H1 (cell line): ENCODE data around the gene LDLRAD4. TPM values are rescaled to one million over a fixed set of nuclear protein-coding genes. Genes with fewer than 3 reads are reported as not detected.

Experiments
- ATF2 ChIP-seq: IDR thresholded peaks from 2 replicates; pipeline ENCODE4 v1.6.1; 2012; ENCODE audit warnings: low read length, inconsistent platforms
- polyA plus RNA-seq, 7 experiments: library from polyadenylated mRNA; depleted of rRNA in 3 of 7; stranded (reverse) in 5 of 7; unstranded in 2 of 7; fragments of >200 nt in 5 of 7; fragments of 200-250 nt in 2 of 7; gene quantifications; 1 replicate in 5 of 7; 2 replicates in 1 of 7; 4 replicates in 1 of 7; pipeline versions ENCODE4 v1.2.1 to v1.2.3, GENCODE V29; 2011 to 2013; ENCODE audit warnings: missing spikeins in 2 of 7, mixed read lengths in 2 of 7
- total RNA-seq: library from RNA; stranded (reverse); fragmentation: NEBNext Ultra II Directional; extraction: Animal tissue kit (Norgen Biotek cat#: 25700); gene quantifications from 2 replicates; pipeline ENCODE4 v1.2.1, GENCODE V29; 2021
- TF ChIP-seq, protein P1 (sequence below): fragments of 300-600 bp; sonication (generic); IDR thresholded peaks from 2 replicates; pipeline ENCODE4 v1.7.1; 2012; ENCODE audit warnings: low read length, moderate library complexity, mild to moderate bottlenecking, inconsistent platforms; ENCODE audit not compliant: insufficient replicate concordance

Gene LDLRAD4
- total and polyA plus RNA-seq, 2 of the 8 experiments (the other 6 are each of a cell fraction or from before 2014, with no cell fraction given): 0.77 to 1.4 TPM

GRCh38 chr18:13465124-13465446, 246.5 kb downstream of the LDLRAD4 start (continued):
- TF ChIP-seq, protein P1, sequence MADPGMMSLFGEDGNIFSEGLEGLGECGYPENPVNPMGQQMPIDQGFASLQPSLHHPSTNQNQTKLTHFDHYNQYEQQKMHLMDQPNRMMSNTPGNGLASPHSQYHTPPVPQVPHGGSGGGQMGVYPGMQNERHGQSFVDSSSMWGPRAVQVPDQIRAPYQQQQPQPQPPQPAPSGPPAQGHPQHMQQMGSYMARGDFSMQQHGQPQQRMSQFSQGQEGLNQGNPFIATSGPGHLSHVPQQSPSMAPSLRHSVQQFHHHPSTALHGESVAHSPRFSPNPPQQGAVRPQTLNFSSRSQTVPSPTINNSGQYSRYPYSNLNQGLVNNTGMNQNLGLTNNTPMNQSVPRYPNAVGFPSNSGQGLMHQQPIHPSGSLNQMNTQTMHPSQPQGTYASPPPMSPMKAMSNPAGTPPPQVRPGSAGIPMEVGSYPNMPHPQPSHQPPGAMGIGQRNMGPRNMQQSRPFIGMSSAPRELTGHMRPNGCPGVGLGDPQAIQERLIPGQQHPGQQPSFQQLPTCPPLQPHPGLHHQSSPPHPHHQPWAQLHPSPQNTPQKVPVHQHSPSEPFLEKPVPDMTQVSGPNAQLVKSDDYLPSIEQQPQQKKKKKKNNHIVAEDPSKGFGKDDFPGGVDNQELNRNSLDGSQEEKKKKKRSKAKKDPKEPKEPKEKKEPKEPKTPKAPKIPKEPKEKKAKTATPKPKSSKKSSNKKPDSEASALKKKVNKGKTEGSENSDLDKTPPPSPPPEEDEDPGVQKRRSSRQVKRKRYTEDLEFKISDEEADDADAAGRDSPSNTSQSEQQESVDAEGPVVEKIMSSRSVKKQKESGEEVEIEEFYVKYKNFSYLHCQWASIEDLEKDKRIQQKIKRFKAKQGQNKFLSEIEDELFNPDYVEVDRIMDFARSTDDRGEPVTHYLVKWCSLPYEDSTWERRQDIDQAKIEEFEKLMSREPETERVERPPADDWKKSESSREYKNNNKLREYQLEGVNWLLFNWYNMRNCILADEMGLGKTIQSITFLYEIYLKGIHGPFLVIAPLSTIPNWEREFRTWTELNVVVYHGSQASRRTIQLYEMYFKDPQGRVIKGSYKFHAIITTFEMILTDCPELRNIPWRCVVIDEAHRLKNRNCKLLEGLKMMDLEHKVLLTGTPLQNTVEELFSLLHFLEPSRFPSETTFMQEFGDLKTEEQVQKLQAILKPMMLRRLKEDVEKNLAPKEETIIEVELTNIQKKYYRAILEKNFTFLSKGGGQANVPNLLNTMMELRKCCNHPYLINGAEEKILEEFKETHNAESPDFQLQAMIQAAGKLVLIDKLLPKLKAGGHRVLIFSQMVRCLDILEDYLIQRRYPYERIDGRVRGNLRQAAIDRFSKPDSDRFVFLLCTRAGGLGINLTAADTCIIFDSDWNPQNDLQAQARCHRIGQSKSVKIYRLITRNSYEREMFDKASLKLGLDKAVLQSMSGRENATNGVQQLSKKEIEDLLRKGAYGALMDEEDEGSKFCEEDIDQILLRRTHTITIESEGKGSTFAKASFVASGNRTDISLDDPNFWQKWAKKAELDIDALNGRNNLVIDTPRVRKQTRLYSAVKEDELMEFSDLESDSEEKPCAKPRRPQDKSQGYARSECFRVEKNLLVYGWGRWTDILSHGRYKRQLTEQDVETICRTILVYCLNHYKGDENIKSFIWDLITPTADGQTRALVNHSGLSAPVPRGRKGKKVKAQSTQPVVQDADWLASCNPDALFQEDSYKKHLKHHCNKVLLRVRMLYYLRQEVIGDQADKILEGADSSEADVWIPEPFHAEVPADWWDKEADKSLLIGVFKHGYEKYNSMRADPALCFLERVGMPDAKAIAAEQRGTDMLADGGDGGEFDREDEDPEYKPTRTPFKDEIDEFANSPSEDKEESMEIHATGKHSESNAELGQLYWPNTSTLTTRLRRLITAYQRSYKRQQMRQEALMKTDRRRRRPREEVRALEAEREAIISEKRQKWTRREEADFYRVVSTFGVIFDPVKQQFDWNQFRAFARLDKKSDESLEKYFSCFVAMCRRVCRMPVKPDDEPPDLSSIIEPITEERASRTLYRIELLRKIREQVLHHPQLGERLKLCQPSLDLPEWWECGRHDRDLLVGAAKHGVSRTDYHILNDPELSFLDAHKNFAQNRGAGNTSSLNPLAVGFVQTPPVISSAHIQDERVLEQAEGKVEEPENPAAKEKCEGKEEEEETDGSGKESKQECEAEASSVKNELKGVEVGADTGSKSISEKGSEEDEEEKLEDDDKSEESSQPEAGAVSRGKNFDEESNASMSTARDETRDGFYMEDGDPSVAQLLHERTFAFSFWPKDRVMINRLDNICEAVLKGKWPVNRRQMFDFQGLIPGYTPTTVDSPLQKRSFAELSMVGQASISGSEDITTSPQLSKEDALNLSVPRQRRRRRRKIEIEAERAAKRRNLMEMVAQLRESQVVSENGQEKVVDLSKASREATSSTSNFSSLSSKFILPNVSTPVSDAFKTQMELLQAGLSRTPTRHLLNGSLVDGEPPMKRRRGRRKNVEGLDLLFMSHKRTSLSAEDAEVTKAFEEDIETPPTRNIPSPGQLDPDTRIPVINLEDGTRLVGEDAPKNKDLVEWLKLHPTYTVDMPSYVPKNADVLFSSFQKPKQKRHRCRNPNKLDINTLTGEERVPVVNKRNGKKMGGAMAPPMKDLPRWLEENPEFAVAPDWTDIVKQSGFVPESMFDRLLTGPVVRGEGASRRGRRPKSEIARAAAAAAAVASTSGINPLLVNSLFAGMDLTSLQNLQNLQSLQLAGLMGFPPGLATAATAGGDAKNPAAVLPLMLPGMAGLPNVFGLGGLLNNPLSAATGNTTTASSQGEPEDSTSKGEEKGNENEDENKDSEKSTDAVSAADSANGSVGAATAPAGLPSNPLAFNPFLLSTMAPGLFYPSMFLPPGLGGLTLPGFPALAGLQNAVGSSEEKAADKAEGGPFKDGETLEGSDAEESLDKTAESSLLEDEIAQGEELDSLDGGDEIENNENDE: no peak
- TF ChIP-seq ATF2: no peak
